Mucosa of descending colon (tissue), 3 donors: ENCODE results near the gene PSMD1. TPM values are rescaled to one million over a fixed set of nuclear protein-coding genes. Genes with fewer than 3 reads are reported as not detected.

Source experiments
- ATAC-seq: fragments of 200-7000 bp; cut with Tn5 transposase; one replicate; pipeline ENCODE4 v1.9.1; 2020; ENCODE audit warnings: mild to moderate bottlenecking, moderate library complexity
- DNase-seq, 3 donors: peaks; one replicate each; pipeline ENCODE4 v3.0.0-alpha.2; 2020
- H3K36me3 ChIP-seq: fragments of 200-600 bp; one replicate; pipeline ENCODE4 v1.8.0; 2021; ENCODE audit warnings: low read depth, mild to moderate bottlenecking
- H3K4me1 ChIP-seq: fragments of 200-600 bp; one replicate; pipeline ENCODE4 v1.8.0; 2021; ENCODE audit warnings: low read depth, mild to moderate bottlenecking
- H3K4me3 ChIP-seq: fragments of 200-600 bp; one replicate; pipeline ENCODE4 v1.8.0; 2021; ENCODE audit warnings: mild to moderate bottlenecking
- H3K9me3 ChIP-seq: fragments of 200-600 bp; one replicate; pipeline ENCODE4 v1.8.0; 2021; ENCODE audit warnings: mild to moderate bottlenecking
- intact Hi-C, 2 donors: fragments of 100-400 bp; cut with DNase I in 1 of 2; cut with micrococcal nuclease in 1 of 2; formaldehyde crosslinking; loops; one replicate each; pipeline versions ENCODE4 v1.11.0 to v1.11.1; 2022; cut with DNase I, micrococcal nuclease
- total RNA-seq, 3 donors: library from RNA; stranded (reverse); fragmentation: NEBNext Ultra II Directional in 2 of 3; extraction: Animal tissue kit (Norgen Biotek cat#: 25700) in 2 of 3; gene quantifications; one replicate each; pipeline versions ENCODE4 v1.2.1 to v1.2.4, GENCODE V29; 2021 to 2023
- TF ChIP-seq, protein P1 (sequence below): fragments of 200-600 bp; IDR thresholded peaks from one replicate; pipeline ENCODE4 v1.8.0; 2022; ENCODE audit warnings: antibody characterized with exemption, mild to moderate bottlenecking
- donor health status: DM: no; HTN: no; CAD: no; lungs with moderate emphysema.
- donor health status: DM: no; HTN: no; CAD: no.
- donor health status: DM: no; HTN: yes; CAD: no.

Gene PSMD1
- total RNA-seq, 3 donors from 2014 or later, result 68.1 to 90.4 (median 76.6) TPM

DNA sequence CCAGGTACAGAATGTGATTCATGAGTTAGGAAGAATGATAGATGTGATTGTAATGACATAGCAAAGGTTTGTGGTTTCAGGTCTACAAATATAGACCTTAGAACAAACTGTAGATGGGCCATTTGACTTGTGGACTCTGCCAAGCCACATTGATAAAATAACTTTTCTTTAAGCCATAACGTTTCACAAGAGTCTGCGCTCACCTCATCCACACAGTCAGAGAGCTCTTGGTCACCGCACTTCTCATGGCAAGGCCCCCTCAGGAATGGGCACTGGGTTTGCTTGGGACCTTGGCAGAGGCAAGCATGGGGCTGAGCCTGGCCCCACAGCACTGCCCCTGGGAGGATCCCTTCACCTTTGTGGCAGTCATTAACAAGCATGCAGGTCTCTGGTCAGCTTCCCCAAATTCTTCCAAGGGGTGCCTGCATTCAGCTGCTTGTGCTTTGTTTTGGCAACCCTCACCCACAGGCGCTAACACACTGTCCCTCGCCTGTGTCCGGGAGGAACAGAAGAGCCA is 155.7 kb downstream of the PSMD1 start:
- no peaks in the 10 kb centered on the region for H3K9me3 ChIP-seq
- TF ChIP-seq, protein P1, sequence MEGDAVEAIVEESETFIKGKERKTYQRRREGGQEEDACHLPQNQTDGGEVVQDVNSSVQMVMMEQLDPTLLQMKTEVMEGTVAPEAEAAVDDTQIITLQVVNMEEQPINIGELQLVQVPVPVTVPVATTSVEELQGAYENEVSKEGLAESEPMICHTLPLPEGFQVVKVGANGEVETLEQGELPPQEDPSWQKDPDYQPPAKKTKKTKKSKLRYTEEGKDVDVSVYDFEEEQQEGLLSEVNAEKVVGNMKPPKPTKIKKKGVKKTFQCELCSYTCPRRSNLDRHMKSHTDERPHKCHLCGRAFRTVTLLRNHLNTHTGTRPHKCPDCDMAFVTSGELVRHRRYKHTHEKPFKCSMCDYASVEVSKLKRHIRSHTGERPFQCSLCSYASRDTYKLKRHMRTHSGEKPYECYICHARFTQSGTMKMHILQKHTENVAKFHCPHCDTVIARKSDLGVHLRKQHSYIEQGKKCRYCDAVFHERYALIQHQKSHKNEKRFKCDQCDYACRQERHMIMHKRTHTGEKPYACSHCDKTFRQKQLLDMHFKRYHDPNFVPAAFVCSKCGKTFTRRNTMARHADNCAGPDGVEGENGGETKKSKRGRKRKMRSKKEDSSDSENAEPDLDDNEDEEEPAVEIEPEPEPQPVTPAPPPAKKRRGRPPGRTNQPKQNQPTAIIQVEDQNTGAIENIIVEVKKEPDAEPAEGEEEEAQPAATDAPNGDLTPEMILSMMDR, result no peak
- H3K4me1 ChIP-seq, result no peaks in the 10 kb centered on the region
- H3K4me3 ChIP-seq, result no peak overlapping the region
- no peak for ATAC-seq
- intact Hi-C loops, result no loop called here
- no peaks in the 10 kb centered on the region for H3K36me3 ChIP-seq
- DNase-seq, result no peak

DNA sequence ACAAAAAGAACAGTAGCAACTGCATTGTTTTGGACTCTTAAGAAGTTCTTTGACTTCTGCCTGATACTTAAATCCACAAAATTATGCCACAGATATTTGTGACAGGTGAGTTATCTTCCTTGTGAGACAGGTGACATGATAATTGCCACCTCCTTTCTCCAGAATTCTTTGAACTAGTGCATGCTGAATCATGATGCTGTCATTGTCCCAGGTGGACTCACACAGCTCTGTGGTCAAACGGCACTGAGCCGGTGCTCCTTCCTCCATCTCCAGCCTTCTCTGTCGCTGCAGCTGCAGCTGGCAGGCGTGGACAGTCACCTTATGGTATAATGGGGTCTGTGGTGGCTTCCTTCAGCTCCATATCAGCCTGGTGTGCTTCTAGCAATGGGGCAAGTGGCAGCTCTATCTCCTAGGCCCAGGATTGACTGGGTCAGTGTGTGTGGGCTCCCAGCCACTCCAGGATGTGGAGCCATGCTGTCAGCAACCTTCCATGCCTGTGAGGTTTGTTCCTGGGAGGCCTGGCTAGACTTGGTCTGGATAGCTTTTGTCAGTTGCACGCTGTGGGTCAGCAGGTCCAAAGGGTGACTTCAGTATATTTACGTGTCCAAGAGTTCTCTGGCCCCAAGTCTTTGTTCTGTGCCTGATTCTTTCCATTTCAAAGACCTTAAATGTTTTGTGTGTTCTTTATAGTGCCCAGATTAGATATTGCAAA is 157.4 kb downstream of the PSMD1 start:
- Histone ChIP-seq H3K4me1 (no peaks in the 10 kb centered on the region), H3K9me3 (no peaks in the 10 kb centered on the region), H3K36me3 (no peaks in the 10 kb centered on the region), H3K4me3 (no peak overlapping the region)
- TF ChIP-seq, protein P1, result no peak
- no peak for DNase-seq
- no peak for ATAC-seq
- intact Hi-C loops, result no loop called here

DNA sequence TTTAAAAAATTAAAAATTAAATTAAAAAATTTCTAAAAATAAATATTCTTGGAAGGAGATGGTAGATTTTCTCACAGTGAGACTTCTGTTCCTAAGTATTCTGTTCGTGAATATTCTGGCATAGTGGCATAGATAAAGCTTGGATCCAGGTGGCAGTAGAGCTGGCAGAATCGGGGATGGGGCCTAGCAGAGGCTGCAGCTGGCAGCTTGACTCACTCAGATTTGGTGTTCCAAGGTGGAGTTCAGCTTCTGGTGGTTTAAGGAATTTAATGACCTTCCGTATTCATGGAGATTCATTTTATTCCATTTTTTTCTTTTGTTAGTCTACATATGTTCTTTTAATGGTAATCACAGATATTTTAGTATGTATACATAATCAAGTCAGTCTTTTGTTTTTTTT is 161.7 kb downstream of the PSMD1 start:
- no peaks in the 10 kb centered on the region for H3K36me3 ChIP-seq
- peaks cover 4% of the 10 kb centered on the region for H3K4me1 ChIP-seq

DNA sequence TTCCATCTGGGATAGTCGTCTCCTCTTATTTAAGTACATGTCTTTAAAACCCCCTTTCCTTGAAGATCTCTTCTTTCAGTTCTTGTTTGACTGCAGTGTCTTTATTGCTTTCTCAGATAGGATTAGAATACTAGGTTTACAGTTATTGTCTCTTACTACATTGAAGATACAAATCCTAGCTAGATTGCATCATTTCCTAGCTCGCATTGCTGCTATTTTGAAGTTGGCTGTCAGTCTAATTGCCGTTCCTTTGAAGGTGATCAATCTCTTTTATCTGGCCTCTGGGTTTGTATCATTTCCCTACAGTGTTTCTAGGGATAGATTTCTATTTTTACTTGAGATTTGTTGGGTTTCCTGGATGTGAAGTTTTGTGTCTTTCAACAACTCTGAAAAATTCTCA is 162.6 kb downstream of the PSMD1 start:
- DNase-seq (no peak), ATAC-seq (no peak)
- intact Hi-C loops, result no loop called here
- Histone ChIP-seq H3K36me3 (no peaks in the 10 kb centered on the region), H3K9me3 (no peaks in the 10 kb centered on the region), H3K4me1 (peaks cover 8% of the 10 kb centered on the region), H3K4me3 (no peak overlapping the region)
- TF ChIP-seq, protein P1, result no peak

More for the DNA sequence above, 161.7 kb downstream of the PSMD1 start:
- ATAC-seq, result no peak
- no peak for DNase-seq
- TF ChIP-seq, protein P1, result no peak
- Histone ChIP-seq H3K4me3 (no peak overlapping the region), H3K9me3 (no peaks in the 10 kb centered on the region)
- intact Hi-C loops, result no loop called here

DNA sequence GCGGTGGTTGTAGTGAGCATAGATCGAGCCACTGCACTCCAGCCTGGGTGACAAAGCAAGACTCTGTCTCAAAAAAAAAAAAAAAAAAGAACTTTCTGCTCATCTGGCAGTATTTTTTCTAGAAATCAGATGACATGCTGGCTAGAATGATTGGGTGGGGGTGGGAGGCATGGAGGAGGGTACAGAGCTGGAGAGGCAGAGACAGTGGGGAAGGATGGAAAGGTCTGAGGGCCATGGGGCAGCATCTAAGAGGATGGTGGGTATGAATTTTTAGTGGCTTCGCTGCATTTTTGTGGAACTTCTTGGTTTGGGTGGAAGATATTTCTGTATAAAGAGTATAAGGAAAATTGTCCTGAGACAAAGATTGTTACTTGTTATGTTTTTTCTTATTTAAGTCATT is 165.1 kb downstream of the PSMD1 start:
- TF ChIP-seq, protein P1, result no peak
- H3K36me3 ChIP-seq, result no peaks in the 10 kb centered on the region
- H3K4me1 ChIP-seq, result peaks cover 8% of the 10 kb centered on the region
- ATAC-seq (no peak), DNase-seq (no peak)
- no peak overlapping the region for H3K4me3 ChIP-seq
- intact Hi-C loops, result loop anchor here in 1 of 2 donors (10.0 kb wide), 2 partner anchors 53 to 193 kb away; no protein-coding TSS in a partner anchor
- H3K9me3 ChIP-seq, result no peaks in the 10 kb centered on the region

Other genes starting within 250 kb of the PSMD1 start
- 1,000 to 10,000 TPM; 1,048 to 2,192 (median 2,113) TPM for gene ITM2C, start 191.9 kb upstream of the PSMD1 start, total RNA-seq
- gene GPR55, start 131.6 kb upstream of the PSMD1 start, total RNA-seq, result 1 to 10 TPM in 2 of 3 donors, under 1 TPM in 1; 0.99 to 1.1 (median 1.1) TPM
- gene SPATA3, start 60.7 kb upstream of the PSMD1 start, total RNA-seq, result not detected
- 10 to 100 TPM; 13.7 to 67.6 (median 32.6) TPM for gene C2orf72, start 19.3 kb upstream of the PSMD1 start, total RNA-seq
- 1 to 10 TPM in 1 of 3 donors, under 1 TPM in 2; 0.17 to 4.1 (median 0.22) TPM for gene HTR2B, start 68.2 kb downstream of the PSMD1 start, total RNA-seq
- gene ARMC9, start 141.8 kb downstream of the PSMD1 start, total RNA-seq, result 10 to 100 TPM; 10.9 to 32.2 (median 11.9) TPM